ENCODE measurements around the gene BMPER. TPM values are rescaled to one million over a fixed set of nuclear protein-coding genes. Genes with fewer than 3 reads are reported as not detected.
A peak's percentile ranks its signal among the peaks of the same experiment; 100 is the strongest.

The BMPER gene
- total RNA-seq, 2 donors from 2014 or later = 3.6 to 6.2 TPM

DNA sequence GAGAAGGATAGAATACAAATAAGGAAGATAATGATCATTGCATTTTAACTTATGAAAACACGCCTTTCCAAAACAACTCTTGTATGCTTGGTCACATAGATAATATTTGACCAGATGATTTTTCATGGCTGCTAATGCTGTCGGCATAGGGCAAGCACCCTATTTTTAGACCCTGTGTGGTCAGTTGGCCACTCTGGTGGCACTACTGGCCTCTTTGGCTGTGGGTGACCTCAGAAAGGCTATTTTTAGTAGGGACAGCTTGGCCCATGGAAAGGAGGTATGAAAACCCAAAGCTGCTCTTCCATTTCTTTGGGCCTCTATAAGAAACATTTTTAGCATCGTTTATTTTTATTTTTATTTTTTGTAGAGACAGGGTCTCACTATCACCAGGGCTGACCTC, 12.3 kb downstream of the BMPER start:
- DNase-seq = no peak
- intact Hi-C loops (cut with DNase I) = no loop called here
- no peak for ATAC-seq

DNA sequence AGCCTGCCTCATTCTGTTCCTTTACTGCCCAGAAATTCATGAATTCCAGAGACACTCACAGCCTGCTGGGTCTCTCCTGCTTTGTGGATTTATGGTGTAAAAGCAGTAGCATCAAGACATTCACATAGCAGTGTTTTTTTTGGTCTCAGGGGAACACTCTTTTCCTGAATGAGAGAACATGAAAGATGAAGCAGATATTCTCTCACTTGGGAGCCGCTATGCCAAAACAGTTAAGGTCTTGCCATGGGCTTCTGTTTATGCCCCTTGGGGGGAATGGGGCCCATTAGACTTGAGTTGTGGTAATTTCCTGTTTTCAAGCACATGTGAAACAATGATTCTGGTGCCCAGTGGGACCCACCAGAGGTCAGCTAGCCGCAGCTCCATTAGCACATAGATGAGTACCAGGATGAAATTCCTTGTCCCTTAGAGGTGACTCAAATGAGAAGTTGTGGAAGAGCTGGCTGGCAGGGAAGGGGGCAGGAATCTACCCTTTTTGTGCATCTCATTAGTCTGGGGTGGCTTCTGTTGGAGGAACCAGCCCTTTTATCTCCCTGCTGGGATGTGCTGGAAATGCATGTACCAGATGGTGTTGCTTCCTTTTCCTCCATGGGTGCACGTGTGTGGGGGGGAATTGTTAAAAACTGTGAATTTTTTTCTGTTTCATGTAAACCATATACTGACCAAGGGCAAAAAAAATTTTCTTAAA, 13.3 kb downstream of the BMPER start:
- intact Hi-C loops (cut with DNase I) = no loop called here
- DNase-seq (no peak), ATAC-seq (no peak)

DNA sequence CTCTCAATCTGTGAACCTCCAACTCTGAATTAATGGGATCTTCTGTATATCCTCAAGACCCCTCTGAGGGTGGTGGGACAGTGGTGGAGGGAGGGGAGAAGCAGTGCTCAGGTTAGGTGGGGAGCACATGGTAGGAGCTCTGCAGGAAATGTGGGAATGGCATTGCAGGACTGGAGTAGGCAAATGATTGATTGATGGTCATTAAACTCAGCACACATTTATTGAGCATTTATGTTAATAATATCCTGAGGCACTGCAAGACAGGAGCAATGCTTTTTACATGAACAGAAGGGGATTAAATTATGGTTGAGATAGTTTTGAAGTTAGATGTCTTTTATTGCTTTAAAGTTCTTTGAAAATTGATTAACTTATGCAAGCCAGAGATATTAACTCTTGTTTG, 14.1 kb downstream of the BMPER start:
- intact Hi-C loops (cut with DNase I) = no loop called here
- no peak for ATAC-seq
- DNase-seq = no peak

- DNase-seq (peak; percentile 41), ATAC-seq (peak; percentile 44 to 69)
- intact Hi-C loops (cut with DNase I) = no loop called here
Observed at GRCh38 chr7:33921216-33921938, 16.0 kb downstream of the BMPER start.

DNA sequence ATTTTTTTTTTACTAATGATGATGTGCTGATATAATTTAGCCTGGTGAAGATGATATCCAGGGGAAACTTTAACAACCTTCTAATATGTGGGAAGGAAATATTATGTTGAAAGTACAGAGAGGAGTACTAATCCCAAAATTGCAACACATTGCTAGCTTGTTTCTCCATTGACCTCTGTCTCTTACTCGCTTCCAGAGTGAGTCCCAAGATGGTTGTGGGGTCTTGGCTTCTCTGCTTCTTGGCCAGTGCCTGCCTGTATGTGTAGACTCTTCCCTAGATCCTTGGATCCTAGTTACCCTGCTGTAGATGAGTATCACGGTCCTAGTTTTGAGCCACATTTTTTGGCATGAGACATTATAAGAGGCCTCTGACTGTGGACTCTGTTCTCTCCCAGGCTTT, 17.5 kb downstream of the BMPER start:
- peak in 1 of 2 donors; percentile 90 for ATAC-seq
- DNase-seq = peak; percentile 37
- intact Hi-C loops (cut with DNase I) = no loop called here

DNA sequence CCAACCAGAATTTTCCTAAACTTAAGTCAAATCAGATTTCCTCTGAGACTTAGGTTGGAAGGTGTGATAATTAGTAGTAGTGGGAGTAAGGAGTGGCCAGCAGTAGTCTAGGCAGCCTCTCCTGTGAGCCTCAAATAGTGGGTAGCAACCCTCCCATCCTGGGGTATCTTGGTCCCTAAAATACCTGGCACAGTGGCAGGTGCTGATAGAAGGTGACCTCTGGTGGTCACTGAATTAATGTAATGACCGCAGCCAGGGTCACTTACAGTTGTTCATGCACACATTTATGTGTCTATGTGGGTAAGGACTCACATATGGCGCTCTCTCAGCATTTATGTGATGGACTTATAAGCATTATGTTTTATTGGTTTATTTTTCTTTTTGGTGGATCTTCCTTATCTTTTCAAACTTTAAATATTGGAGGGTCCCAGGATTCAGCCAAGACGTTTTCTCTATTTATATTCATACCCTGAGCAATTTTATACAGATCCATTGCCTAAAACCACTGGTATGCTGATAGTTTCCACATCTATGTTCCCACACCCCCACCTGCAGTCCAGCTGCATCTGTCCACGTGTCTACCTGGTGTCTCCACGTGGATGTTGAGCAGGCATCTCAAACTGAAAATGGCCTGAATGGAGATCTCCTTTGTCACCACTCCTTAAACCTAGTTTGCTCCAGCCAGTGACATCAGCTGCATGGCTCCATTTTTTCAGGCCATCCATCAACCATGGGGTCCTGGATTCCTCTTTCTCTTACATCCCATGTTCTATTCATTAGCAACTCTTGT, 18.3 kb downstream of the BMPER start:
- intact Hi-C loops (cut with DNase I) = no loop called here
- no peak for ATAC-seq
- no peak for DNase-seq

- intact Hi-C loops (cut with DNase I) = no loop called here
- no peak for DNase-seq
- ATAC-seq = no peak
Observed at GRCh38 chr7:33926535-33926934, 21.2 kb downstream of the BMPER start.

- intact Hi-C loops (cut with DNase I) = no loop called here
- DNase-seq (no peak), ATAC-seq (peak in 1 of 2 donors; percentile 54)
Observed at GRCh38 chr7:33928986-33929385, 23.6 kb downstream of the BMPER start.

DNA sequence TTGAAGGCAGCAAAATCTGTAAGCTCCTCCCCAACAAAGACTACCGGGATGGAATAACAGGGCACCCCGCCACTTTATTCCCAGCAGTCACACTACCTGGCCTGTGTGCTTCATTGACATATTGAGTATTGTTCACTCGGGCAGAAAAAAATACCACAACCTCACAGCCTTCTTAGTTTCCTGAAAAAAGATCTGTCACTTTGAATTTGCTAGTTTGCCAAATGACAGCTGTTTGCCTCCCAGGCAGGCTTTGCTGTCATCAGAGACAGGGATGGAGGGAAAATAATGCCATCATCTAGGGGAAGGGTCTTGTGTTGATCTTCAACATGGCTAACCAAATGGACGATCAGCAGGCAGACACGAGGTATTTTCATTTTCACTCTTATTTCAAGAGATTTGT, 26.9 kb downstream of the BMPER start:
- ATAC-seq = no peak
- intact Hi-C loops (cut with DNase I) = loop anchor here in 1 of 2 donors (10.0 kb wide), 1 partner anchor 687 kb away; no protein-coding TSS in a partner anchor

GRCh38 chr7:33932832-33933468, 27.6 kb downstream of the BMPER start:
- intact Hi-C loops (cut with DNase I) = loop anchor here in 1 of 2 donors (10.0 kb wide), 1 partner anchor 688 kb away; no protein-coding TSS in a partner anchor
- DNase-seq = peak; percentile 81
- ATAC-seq = peak; percentile 91 to 93

More for the DNA sequence above, 26.9 kb downstream of the BMPER start:
- DNase-seq = no peak

DNA sequence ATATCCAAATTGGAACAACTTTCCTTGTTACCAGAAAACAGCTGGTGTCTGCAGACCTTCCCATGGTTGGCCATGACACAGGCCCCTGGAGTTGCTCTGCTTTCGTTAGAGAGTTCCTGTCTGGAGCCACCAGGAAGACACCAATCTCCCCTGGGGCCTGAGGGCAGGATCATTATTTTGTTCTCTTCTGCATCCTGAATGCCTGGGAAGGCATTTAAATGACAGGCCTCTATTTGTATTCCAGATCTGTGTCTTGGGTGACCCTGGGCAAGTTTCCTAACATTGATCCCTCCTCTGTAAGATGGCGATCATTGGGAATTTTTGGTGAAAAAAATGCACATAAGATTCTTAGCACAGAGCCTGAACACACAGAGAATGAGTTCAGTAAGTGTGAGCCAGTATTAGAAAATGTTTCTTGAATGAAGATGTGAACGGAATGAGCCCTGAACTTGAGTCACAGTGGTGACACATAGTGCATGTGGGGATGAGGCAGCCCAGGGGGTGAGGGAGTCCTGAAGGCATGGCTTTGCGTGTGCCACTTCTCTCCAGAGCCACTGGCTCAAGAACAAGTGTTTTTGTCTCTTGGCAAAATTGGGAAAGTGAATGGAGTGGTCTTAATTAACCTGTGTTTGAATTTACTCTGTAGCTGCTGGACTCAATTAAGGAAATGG, 28.4 kb downstream of the BMPER start:
- intact Hi-C loops (cut with DNase I) = loop anchor here in 1 of 2 donors (10.0 kb wide), 1 partner anchor 689 kb away; no protein-coding TSS in a partner anchor
- ATAC-seq (no peak), DNase-seq (no peak)

- intact Hi-C loops (cut with DNase I) = loop anchor here in 1 of 2 donors (10.0 kb wide), 1 partner anchor 690 kb away; no protein-coding TSS in a partner anchor
- ATAC-seq = no peak
- no peak for DNase-seq
Observed at GRCh38 chr7:33934391-33934790, 29.1 kb downstream of the BMPER start.

- intact Hi-C loops (cut with DNase I) = loop anchor here in 1 of 2 donors (10.0 kb wide), 1 partner anchor 692 kb away; no protein-coding TSS in a partner anchor
- ATAC-seq = no peak
Observed at GRCh38 chr7:33936503-33936902, 31.2 kb downstream of the BMPER start.

DNA sequence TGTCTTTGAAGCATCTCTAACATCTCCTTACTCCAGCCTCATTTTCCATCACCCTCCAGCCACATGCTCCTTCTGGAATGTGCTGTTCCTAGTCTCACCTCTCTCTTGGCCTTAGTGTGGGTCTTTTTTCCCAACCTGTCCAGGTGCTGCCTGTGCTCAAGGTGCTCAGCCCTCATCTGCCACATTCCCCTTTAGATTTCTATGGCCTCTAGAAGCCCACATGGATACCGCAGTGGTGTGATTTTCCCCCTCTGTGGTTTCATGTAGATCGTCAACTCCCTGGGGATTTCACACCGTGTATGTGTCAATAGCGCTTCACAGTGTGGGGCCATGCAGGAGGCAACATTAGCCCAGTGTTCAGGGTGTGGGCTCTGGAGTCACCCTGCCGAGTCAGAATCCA, 32.5 kb downstream of the BMPER start:
- intact Hi-C loops (cut with DNase I) = loop anchor here in 1 of 2 donors (10.0 kb wide), 1 partner anchor 693 kb away; no protein-coding TSS in a partner anchor
- no peak for DNase-seq
- no peak for ATAC-seq

More at GRCh38 chr7:33936503-33936902, 31.2 kb downstream of the BMPER start:
- no peak for DNase-seq

- ATAC-seq = no peak
- DNase-seq = no peak
- intact Hi-C loops (cut with DNase I) = loop anchor here in 1 of 2 donors (10.0 kb wide), 1 partner anchor 694 kb away; no protein-coding TSS in a partner anchor
Observed at GRCh38 chr7:33939121-33939520, 33.8 kb downstream of the BMPER start.

GRCh38 chr7:33940503-33940902, 35.2 kb downstream of the BMPER start:
- no peak for ATAC-seq
- DNase-seq = no peak

GRCh38 chr7:33941418-33941817, 36.1 kb downstream of the BMPER start:
- ATAC-seq = no peak
- intact Hi-C loops (cut with DNase I) = no loop called here
- DNase-seq = no peak

More at GRCh38 chr7:33940503-33940902, 35.2 kb downstream of the BMPER start:
- intact Hi-C loops (cut with DNase I) = no loop called here

- intact Hi-C loops (cut with DNase I) = no loop called here
- ATAC-seq = no peak
- no peak for DNase-seq
Observed at GRCh38 chr7:33946094-33946699, 40.9 kb downstream of the BMPER start.
